Erythroblast (primary cell): ENCODE data around the gene TUBA3C.

Experiments
- GATA1 ChIP-seq: IDR thresholded peaks from 2 replicates; pipeline ENCODE4 v1.6.1; 2011; ENCODE audit warnings: low read depth, mild to moderate bottlenecking, control low read depth, low read length, moderate library complexity
- POLR2A ChIP-seq: IDR thresholded peaks from 2 replicates; pipeline ENCODE4 v1.6.1; 2011; ENCODE audit warnings: mild to moderate bottlenecking, low read length

DNA sequence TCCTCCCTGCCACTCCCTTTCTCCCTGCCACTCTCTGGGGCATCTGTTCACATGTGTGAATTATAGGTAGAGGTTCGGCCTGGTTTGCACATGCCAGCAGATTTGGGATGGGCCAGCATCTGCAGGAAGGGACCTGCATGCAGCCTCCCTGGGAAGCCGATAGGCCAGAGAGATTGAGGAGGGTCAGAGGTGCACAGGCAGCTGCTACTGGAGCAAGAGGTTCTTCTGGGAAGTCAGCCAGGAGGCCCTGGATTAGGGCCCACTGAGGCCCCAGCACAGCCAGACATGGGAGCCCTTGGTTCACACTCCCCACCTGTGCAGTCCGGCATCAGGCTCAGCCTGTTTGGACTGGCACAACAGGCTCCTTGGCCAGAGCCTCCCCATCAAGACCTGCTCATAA, 12.1 kb downstream of the TUBA3C start:
- TF ChIP-seq POLR2A = no peak
- TF ChIP-seq GATA1 = no peak
